Measurements from ENCODE around the gene VSTM2L. TPM values are rescaled to one million over a fixed set of nuclear protein-coding genes. Genes with fewer than 3 reads are reported as not detected.
"Not testable (repeated sequence)": the region's sequence is repeated elsewhere in the genome, so short reads cannot be mapped to it uniquely, and the experiment has no call there.

Gene VSTM2L
- total RNA-seq, 1 experiment from 2014 or later: 0.48 TPM

DNA sequence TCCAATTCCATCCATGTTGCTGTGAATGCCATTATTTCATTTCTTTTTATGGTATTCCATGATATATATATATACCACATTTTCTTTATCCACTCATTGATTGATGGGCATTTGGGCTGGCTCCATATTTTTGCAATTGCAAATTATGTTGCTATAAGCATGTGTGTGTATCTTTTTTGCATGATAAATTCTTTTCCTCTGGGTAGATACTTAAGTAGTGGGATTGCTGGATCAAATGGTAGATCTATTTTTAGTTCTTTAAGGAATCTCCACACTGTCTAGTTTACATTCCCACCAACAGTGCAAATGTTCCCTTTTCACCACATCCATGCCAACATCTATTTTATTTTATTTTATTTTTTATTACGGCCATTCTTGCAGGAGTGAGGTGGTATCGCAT, 60.6 kb downstream of the VSTM2L start:
- DNase-seq (ENCODE audit: low read depth): not testable (repeated sequence)

DNA sequence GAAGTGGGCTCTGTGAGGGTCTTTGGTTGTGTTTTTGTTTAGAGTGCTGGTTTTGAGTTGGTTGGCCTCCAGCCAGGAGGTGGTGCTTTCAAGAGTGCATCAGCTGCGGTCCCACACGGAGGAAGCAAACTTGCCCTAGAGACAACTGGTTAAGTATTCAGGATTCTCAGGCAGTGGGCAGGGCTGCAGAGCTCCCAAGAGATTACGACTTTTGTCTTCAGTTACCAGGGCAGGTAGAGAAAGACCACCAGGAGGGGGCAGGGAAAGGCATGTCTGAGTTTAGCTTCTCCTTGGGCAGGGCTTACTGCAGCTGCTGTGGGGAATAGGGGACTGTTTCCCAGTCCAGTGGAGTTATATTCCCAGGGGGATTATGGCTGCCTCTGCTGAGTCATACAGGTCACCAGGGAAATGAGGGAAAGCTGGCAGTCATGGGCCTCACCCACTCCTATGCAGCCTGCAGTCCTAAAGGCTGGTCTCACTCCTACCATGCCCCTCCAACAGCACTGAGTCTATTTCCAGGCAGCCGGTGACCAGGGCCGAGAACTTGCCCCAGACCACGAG, 66.0 kb downstream of the VSTM2L start:
- peak; percentile 63 for DNase-seq (ENCODE audit: low read depth)

DNA sequence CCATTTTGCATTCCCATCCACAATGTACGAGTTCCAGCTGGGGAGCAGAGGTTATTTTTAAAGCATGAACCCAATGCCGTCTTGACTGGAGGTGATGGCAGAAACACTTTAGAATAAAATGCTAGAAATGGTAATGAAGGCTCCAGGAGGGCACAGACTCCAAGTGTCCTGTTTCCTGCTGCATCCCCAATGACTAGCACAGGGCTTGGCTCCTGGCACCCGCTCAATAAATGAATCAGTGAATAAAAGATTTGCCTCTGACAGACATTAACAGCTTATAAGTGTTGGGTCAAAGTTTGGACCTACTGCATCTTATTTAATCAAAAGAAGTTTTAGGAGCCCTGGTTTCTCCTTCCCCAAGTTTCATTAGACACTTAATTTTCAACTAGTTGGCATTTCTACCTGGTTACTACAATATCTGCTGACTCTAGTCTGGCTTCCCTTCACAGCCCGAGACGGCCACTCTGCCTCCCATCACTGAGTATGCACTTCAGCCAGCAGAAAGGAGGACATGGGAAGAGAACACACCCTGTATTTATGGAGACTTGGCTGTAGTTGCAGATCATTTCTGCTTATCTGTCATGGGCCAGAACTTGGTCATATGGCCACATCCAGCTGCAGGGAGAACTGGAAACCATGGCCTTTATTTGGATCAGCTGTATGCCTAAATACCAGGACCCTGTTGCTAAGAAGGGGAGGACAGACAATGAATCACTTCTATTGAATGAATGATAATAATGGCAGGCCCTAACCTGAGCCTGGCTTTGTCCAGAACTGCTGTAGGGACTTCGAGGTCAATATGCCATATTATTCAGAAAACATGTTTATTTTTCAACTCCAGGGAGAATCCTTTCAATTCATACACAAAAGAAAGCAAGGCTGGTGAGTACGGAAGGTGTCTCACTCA, 67.3 kb downstream of the VSTM2L start:
- DNase-seq (ENCODE audit: low read depth): peak; percentile 31

DNA sequence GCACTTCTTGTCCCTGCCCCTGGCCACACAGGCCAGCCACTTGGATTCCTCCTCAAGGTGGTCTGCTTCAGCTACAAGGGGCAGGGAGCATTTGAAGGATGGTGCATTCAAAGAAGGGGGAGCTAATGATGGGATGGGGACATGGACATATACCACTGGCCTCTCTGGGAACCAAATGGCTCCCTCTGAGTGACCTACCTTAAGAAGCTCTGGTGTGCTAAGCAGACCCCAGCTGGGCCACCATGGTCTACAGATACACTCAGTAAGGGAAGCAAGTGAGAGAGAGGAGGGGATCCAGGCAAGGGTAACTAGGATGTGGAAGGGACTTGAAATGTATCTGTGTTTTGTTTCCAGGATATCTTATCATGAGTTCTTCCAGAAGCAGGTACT, 67.9 kb downstream of the VSTM2L start:
- no peak for DNase-seq (ENCODE audit: low read depth)

DNA sequence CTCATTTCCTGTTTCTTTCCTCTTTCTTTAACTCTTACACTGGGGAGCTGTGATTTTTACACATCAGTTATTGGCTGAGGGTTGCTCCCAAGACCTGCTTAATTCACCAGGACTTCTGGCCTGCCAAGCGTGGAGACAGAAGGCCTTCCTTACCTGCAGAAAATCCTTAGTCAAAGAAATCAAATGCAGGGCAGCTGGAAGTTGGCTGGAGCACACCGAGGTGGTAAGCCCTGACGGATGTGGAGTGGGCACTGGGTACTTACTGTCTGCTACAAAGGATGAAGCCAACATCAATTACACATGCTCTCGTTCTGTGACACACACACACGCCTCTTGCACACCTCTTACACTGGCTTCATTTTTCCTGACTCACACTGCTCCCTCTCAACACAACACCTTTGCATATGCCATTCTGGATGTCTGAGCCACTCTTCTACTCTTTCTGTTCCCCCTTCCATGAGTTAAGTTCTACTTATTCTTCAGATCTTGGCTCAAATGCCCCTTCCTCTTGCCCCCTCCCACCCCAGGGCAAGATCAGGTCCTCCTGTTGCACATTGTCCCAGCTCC, 68.7 kb downstream of the VSTM2L start:
- DNase-seq (ENCODE audit: low read depth): no peak

DNA sequence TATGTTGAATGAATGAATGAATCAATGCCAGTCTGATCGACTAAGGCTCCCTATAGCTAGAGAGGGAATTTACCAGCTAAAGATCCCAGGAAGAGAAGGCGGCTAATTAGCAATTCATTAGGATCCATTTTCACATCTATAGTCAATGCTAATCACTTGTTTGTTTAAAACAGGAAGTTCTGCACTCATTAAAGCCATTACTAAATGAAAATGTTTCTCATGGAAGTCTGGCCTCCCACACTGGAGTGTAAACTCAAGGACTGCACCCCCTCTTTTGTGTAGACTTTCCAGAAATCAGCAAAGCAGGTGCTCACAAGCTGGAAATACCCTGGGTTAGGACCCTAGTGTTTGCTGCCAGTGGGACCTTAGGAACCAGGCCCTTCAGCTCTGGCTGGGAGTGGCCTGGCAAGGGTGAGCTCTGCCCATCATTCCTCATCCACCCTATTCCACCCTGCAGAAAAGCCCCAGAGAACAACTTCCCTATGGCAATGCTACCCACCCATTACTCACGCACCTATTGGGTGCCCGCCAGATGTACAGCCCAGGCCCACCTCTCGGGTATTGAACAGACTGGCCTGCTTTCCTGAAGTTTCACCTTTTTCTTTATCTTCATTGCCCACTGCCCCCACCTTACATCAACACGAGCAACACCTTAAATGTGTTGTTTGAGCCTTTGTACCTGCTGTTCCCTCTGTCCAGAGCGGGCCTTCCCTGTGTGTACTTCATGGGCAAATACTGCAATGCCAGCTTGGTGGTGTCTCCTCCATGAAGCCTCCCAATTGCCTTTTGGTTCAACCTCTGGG, 69.5 kb downstream of the VSTM2L start:
- DNase-seq (ENCODE audit: low read depth): no peak

DNA sequence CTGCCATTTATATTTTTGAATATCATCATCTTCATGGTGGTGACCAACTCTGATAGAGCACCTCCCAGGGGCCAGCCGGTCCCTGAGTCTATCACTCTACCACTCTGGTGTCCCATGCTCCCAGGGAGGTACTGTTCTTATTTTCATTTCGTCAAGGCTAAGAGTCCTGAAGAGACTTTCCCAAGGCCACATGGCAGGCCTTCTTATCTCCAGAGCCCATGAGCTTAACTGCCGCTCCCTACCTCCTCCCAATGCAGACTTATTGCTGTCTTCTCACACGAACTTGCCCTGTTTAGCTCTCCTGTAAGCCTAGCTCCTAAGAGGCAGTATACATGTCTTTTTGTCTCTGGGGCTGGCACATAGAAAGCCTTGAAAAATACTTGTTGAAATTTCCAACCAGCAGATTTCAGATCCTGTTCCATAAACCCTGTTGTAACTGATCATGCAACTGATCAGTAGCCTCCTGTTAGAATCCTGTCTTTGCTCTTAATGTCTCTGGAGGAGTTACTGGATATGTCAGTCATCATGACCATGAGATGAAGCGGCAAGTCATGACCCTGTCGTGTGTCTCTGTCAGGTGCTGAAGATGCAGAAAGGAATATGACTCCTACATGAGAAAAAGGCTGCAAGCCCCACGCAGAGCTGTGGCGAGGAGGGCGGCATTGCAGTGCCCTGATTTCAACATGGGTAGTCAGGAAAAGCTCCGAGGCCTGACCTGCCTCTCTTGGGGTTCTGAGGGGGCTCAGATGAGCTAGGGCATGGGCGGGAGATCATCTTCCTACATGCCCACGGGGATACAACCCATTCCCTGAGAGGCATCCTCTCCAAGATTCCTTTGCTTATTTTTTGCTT, 70.4 kb downstream of the VSTM2L start:
- DNase-seq (ENCODE audit: low read depth): no peak

DNA sequence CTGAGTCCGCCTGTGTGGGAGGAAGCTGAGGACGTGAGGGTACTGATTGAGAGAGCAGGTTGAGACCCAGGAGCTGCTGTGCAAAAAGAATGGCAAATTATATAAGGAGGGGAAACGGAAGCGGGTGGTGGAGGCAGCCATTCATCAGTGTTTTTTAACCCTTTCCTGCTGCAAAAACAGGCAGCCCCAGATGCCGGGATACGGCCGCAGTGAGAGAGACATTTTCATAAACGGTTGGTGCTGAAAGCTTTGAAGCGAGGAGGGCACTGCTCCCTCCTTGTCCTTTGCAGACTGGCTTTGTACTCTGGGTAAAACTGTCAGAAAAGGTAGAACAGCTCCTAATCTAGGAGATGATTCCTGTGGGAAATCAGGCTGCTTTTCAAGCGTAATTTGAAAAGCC, 74.0 kb downstream of the VSTM2L start:
- DNase-seq (ENCODE audit: low read depth): no peak

DNA sequence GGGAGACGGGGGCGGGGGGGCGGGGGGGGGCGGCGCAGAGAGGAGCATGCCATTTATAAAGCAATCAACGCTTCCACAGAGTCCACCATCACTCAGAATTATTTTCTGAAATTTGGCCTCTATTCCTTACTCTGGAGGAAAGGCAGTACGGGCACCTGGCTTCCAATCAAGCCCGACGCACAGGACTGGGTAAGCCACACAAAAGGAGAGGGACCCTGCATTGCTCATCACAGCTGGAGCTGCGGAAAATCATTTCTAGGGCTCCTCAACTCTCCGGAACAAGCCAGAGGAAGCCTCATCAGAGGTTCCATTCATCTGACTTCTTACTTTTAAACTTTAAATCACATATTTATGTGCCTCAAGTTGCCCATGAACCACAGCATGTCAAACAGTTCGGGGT, 74.4 kb downstream of the VSTM2L start:
- no peak for DNase-seq (ENCODE audit: low read depth)

DNA sequence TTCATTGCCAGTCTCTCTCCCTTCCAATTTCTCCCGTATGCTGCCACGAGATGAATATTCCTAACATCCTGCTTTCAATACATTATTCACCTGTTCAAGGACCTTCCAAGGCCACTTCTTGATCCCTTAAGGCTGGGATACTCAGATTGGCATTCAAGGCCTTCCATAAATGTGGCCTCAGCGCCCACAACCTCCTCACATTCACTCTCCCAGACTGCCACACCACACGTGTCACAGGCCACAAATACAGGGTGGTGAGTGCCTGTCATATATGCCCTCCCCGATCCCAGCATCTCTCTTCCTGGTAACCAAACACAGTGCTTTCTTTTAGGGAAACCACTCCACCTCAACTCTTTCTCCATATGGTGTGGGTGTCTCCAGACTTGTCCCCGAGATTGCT, 74.9 kb downstream of the VSTM2L start:
- DNase-seq (ENCODE audit: low read depth): no peak

DNA sequence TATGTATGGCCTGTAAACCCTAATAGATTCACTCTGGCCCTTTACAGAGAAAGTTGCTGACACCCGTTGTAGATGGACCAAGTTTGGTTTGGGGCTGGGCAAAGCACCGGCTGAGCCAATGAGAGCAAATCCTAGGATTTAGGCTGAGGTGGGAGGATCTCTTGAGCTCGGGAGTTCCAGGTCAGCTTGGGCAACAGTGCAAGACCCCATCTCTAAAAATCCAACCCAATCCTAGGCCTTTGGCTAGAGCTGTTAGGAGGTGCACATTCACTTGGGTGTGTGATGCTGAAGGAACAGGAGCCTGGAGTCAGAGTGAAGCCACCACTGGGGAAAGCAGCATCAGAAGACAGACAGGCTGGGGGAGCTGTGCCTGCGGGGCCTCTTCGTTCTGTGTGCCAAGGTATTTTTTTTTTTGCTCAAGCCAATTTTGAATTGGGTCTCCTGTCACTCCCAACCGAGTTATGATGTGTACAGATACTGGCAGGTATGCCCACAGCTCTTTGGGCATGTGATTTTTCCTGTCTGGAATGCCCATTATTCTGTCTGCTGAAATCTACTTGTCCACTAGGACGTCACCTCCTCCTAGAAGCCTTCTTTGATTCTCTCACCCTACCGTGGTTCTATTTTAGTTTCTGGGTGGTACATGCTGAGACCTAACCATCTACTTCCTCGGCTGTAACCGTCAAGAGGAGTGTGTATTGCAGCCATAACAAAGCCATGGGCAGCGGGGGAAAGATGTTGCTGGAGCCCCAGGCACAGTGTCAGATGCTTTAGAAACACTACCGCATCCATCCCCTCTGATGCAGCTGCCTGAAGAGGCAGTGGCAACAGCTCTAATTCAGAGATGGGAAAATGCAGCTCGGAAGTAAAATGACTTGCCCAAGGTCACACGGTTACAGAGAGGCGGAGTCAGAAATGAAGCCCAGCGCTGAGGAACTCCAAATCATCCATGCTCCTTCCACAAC, 76.4 kb downstream of the VSTM2L start:
- no peak for DNase-seq (ENCODE audit: low read depth)

DNA sequence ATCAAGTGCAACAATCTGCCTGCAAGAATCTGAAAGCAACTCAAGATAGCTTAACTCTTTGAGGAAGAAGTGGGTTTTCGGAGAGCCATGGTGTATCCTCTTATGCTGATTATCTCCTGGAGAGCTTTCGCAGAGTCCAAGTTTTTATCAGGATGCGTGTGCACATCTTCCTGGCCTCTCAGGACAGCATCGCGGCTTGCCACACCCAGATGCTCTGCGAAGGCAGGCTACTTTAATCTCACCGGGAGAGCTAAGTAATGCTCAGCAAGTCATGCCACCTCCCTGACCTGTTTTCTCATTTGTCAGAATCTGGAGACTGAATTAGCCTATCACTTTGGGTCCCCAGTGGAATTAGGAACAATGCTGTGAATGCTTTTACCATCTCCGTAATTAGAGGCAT, 77.5 kb downstream of the VSTM2L start:
- no peak for DNase-seq (ENCODE audit: low read depth)

DNA sequence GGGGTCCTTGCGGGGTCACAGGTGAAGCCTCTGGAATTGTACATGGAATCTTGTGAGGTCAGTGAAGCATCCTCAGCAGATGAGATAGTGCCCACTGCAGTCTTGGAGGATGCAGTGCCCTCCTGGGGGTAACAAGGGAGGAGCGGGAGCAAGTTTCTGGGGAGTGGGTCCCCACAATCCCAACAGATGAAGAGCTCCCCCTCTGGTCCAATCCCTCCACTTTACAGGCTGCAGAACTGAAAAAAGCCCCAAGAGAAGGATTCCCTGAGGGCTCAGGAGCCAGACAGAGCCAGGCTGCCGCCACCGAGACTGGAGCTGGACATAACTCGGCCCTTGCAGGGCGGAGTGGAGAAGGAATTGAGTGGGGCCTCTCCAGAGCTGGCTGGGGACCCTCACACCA, 77.9 kb downstream of the VSTM2L start:
- no peak for DNase-seq (ENCODE audit: low read depth)

DNA sequence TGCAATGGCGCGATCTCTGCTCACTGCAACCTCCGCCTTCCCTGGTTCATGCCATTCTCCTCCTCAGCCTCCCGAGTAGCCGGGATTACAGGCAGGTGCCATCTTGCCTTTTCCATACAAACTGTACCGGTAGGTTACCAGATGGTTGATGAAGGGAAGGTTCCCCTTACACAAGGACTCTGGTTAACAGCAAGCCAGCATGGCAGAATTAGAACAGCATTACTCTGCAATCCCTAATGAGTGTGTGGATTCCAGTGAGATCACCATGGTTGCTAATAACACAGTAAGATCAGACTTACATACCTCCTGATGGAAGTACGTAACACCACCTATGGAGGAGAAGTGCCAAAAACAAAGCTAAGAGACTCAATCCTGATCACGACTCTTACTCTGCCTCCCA, 78.6 kb downstream of the VSTM2L start:
- DNase-seq (ENCODE audit: low read depth): no peak

DNA sequence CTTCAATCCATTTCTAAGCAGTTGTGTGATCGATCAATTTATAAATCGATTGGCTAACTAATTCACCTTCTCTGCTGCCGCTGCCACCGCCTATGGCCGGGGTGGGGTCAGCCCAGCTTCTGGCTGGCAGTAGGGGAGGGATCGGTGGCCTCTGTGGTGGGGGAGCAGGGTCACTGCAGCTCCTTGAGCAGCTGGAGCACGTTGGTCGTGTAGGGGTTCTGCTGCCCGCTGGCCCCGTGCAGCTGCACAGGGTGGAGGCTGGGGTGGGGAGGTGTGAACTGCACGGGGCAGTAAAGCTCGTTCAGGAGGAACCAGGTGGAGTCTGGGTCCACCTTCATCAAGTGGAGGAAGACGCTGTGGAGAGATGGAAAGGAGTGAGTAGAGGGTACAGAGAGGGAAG, 80.4 kb downstream of the VSTM2L start:
- DNase-seq (ENCODE audit: low read depth): no peak

DNA sequence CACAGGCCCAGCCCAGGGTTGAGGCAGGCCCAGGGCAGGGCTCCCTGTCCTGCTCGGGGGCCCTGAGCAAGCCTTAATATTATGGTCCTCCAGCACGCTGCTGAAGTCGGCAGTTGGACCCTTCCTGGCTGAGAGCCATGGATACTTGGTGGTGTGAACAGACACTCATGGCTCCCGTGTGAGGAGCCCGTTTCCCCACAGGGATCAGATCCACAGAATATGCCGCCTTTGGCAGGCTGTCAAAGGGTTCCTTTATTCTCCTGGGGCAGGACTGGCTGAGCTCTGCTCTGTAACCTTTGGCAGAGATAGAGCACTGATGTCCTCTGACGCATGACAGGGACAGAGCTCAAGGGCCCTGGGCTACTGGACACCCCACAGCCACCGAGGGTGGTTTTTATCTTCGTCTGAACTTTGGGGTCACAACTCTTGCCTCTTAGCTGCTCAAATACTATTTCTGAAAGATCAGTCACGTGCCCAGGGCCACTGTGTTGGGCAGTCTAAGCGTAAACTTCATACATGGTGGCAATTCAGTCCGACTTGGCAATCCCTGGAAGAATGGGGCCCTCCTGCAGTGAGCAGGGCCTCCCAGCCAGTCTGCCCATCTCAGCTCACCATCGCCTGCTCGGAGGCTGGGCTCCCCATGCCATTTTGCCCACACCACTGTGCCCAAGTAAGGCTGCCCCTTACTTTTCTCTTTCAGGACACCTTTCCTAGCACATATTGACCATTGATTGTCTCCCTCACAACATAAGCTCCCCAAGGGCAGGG, 81.3 kb downstream of the VSTM2L start:
- no peak for DNase-seq (ENCODE audit: low read depth)

DNA sequence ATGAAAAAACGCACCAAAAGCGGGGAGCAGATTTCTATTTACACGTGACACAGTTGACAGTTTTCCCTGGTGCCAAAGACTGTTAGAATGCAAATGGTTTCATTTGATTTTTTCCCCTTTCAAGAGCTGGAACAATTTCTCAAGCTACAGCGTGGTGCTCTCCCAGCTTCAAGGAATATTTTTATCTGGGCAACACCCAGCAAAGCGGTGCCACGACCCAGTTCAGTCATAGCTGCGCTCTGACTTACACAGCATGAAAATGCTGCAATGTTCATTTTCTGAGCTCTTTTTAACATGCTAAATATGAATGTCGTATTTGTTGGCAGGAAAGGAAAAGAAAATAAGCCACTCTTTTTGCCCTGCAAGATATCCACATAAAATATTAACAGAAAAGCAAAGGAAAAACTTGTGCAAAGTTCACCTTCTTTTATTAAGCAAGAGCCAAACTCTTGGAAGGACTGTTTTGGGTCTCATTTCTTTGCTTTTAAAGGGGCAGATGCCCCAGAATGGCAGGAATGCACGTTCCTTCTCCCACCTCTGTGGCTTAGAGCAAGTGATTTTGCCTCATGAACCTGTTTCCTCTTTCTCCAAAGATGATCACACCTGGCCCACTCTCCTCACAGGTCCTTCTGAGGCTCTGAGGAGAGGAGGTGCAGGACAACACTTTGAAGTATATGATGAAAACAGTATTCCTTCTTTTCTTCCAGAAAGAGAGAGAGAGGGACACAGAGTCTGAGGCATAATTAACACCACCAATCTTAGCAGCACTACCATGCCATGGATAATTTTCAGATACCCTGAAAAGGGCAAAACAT, 83.3 kb downstream of the VSTM2L start:
- DNase-seq (ENCODE audit: low read depth): no peak

DNA sequence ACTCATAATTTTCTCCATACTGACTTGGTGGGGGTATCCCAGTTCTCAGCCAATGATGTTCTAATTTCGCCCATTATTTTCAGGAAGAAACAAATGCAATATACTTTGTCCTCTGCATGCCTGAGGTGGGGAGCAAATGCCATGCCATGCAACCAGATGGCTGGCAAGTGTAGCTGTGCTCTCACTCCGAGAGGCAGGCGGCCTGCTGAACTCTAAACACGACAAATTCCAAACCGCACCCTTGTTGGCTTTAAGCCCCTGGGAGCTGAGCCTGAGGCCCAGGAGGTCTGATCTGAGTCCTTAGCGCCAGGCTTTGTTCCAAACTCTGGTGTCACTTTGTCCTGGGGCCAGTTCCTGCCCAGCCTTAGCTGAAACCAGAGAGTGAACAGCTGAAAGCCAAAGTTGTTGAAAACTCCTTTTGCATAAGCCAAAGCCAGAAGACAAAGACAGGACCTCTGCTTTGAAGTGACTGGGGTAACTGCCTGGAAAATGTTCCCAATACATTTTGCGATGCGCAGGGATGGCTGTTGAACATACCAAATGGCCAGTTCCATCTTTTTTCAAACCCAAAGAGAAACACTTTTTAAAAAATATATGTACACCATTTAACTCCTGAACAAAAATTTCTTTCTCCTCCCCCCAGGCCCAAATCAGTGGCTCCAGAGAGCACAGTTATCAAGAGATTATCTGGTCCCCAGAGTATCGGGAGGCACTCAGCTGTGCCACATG, 84.1 kb downstream of the VSTM2L start:
- DNase-seq (ENCODE audit: low read depth): peak; percentile 100
